H1 (cell line): ENCODE results near the gene IL16. TPM values are rescaled to one million over a fixed set of nuclear protein-coding genes. Genes with fewer than 3 reads are reported as not detected.

ENCODE experiments used
- CHD1 ChIP-seq: IDR thresholded peaks from 2 replicates; pipeline ENCODE4 v1.6.1; 2012; ENCODE audit warnings: low read depth, low read length, improper control_type of control experiment
- GTF2F1 ChIP-seq: IDR thresholded peaks from 2 replicates; pipeline ENCODE4 v1.6.1; 2012; ENCODE audit warnings: low read depth, low read length, improper control_type of control experiment, borderline replicate concordance
- HDAC6 ChIP-seq: IDR thresholded peaks from one replicate; pipeline ENCODE4 v1.7.1; 2012; ENCODE audit warnings: low read depth, mild to moderate bottlenecking, inconsistent platforms, low read length, moderate library complexity
- RXRA ChIP-seq: IDR thresholded peaks from 2 replicates; pipeline ENCODE4 v1.6.1; 2011; ENCODE audit warnings: low read depth, mild to moderate bottlenecking, low read length, moderate library complexity; ENCODE audit not compliant: insufficient read depth
- TCF12 ChIP-seq: IDR thresholded peaks from 2 replicates; pipeline ENCODE4 v1.6.1; 2011; ENCODE audit warnings: low read depth, mild to moderate bottlenecking, low read length
- polyA plus RNA-seq, 7 experiments: library from polyadenylated mRNA; depleted of rRNA in 3 of 7; stranded (reverse) in 5 of 7; unstranded in 2 of 7; fragments of >200 nt in 5 of 7; fragments of 200-250 nt in 2 of 7; gene quantifications; 1 replicate in 5 of 7; 2 replicates in 1 of 7; 4 replicates in 1 of 7; pipeline versions ENCODE4 v1.2.1 to v1.2.3, GENCODE V29; 2011 to 2013; ENCODE audit warnings: missing spikeins in 2 of 7, mixed read lengths in 2 of 7
- total RNA-seq: library from RNA; stranded (reverse); fragmentation: NEBNext Ultra II Directional; extraction: Animal tissue kit (Norgen Biotek cat#: 25700); gene quantifications from 2 replicates; pipeline ENCODE4 v1.2.1, GENCODE V29; 2021

Gene IL16
- total and polyA plus RNA-seq, 2 of the 8 experiments (the other 6 are each of a cell fraction or from before 2014, with no cell fraction given): 0.03 to 0.09 TPM

DNA sequence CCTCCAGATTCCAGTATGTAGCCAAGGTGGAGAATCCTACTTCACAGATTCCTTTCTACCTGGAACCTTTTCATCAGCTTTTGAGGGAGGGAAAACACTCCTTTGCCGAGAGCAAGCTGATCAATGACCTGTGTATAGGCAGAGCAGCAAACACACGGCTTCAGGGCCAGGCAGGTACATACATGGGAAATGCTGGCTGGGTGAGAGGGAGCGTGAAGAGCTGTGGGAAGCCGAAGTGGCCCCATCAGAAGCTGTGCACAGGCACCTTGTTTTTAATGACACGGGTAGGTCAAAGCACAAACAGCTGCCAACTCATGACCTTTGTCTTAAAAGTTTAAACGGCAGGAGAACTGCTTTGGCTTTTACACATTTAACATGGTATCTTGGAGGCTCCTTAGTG is 101.9 kb downstream of the IL16 start (continued):
- TF ChIP-seq CHD1: no peak
- no peak for TF ChIP-seq RXRA
- TF ChIP-seq TCF12: no peak
- TF ChIP-seq HDAC6: no peak
- TF ChIP-seq GTF2F1: no peak
